HG03432 (cell line): Measurements from ENCODE around the gene HOXB2.
"Not testable (repeated sequence)": the region's sequence is repeated elsewhere in the genome, so short reads cannot be mapped to it uniquely, and the experiment has no call there.

Experiments
- ATAC-seq: cut with Tn5 transposase; IDR thresholded peaks from one replicate; pipeline ENCODE4 v1.9.1; 2021; ENCODE audit warnings: mild to moderate bottlenecking, moderate library complexity; ENCODE audit not compliant: unreplicated experiment

Gene HOXB2

GRCh38 chr17:48542114-48542656 is 2.7 kb downstream of the HOXB2 start:
- no peak for ATAC-seq

- no peak for ATAC-seq
Measured at GRCh38 chr17:48541577-48542113, 3.3 kb downstream of the HOXB2 start.

GRCh38 chr17:48541036-48541576 is 3.8 kb downstream of the HOXB2 start:
- ATAC-seq = no peak

- ATAC-seq = no peak
Measured at GRCh38 chr17:48540213-48540612, 4.7 kb downstream of the HOXB2 start.

GRCh38 chr17:48539177-48539576 is 5.7 kb downstream of the HOXB2 start:
- no peak for ATAC-seq

GRCh38 chr17:48537316-48537715 is 7.6 kb downstream of the HOXB2 start:
- no peak for ATAC-seq

GRCh38 chr17:48535793-48536559 is 8.9 kb downstream of the HOXB2 start:
- not testable (repeated sequence) for ATAC-seq

- no peak for ATAC-seq
Measured at GRCh38 chr17:48532261-48532660, 12.6 kb downstream of the HOXB2 start.

GRCh38 chr17:48530887-48531272 is 14.0 kb downstream of the HOXB2 start, which contains the start of gene HOXB1:
HOXB1 (minus strand) TSS chr17:48531011; CDS start chr17:48530904, 107 bp downstream.
- ATAC-seq = no peak

- no peak for ATAC-seq
Measured at GRCh38 chr17:48530208-48530886, 14.6 kb downstream of the HOXB2 start.

- ATAC-seq = no peak
Measured at GRCh38 chr17:48529683-48530009, 15.3 kb downstream of the HOXB2 start.

- ATAC-seq = no peak
Measured at GRCh38 chr17:48528936-48529682, 15.8 kb downstream of the HOXB2 start.

- no peak for ATAC-seq
Measured at GRCh38 chr17:48528153-48528935, 16.6 kb downstream of the HOXB2 start.

- ATAC-seq = no peak
Measured at GRCh38 chr17:48527547-48527932, 17.4 kb downstream of the HOXB2 start.

GRCh38 chr17:48526608-48527546 is 18.0 kb downstream of the HOXB2 start:
- no peak for ATAC-seq

GRCh38 chr17:48523010-48523409 is 21.9 kb downstream of the HOXB2 start:
- ATAC-seq = no peak

- no peak for ATAC-seq
Measured at GRCh38 chr17:48522031-48522653, 22.8 kb downstream of the HOXB2 start.

GRCh38 chr17:48520631-48521079 is 24.3 kb downstream of the HOXB2 start:
- no peak for ATAC-seq

GRCh38 chr17:48519427-48519826 is 25.5 kb downstream of the HOXB2 start:
- ATAC-seq = no peak
